SK-N-MC (cell line): ENCODE data around the gene SLC26A11.

Experiments used
- DNase-seq: peaks from one replicate; pipeline ENCODE4 v3.0.0-alpha.2; 2011; ENCODE audit warnings: low read depth, low spot score
- H3K27ac ChIP-seq: fragments of 200-600 bp; sonication (generic); 2 replicates; pipeline ENCODE4 v1.5.1; 2016; ENCODE audit warnings: mixed run types
- H3K36me3 ChIP-seq: fragments of 200-600 bp; sonication (generic); 2 replicates; pipeline ENCODE4 v1.6.1; 2017; ENCODE audit warnings: antibody characterized with exemption, low read length, mixed read lengths; ENCODE audit not compliant: insufficient read depth
- H3K4me3 ChIP-seq: fragments of 200-600 bp; sonication (generic); 2 replicates; pipeline ENCODE4 v1.5.1; 2016
- H3K9ac ChIP-seq: fragments of 200-600 bp; sonication (generic); 2 replicates; pipeline ENCODE4 v1.8.0; 2017; ENCODE audit warnings: mixed run types, mixed read lengths; ENCODE audit not compliant: insufficient read length
- H3K9me3 ChIP-seq: fragments of 200-600 bp; sonication (generic); 2 replicates; pipeline ENCODE4 v1.6.1; 2017; ENCODE audit warnings: low read depth, mild to moderate bottlenecking, antibody characterized with exemption, low read length, moderate library complexity, mixed read lengths
- EZH2 ChIP-seq: fragments of 200-600 bp; sonication (generic); IDR thresholded peaks from one replicate; pipeline ENCODE4 v1.6.1; 2017; ENCODE audit warnings: antibody characterized with exemption
- FOXP2 ChIP-seq: optimal IDR thresholded peaks from 2 replicates; pipeline ENCODE3; 2011; ENCODE audit warnings: mild to moderate bottlenecking, moderate library complexity; ENCODE audit not compliant: insufficient read depth; ENCODE audit errors: extremely low read length, control extremely low read depth
- POLR2AphosphoS5 ChIP-seq: IDR thresholded peaks from 2 replicates; pipeline ENCODE4 v1.6.1; 2012; ENCODE audit warnings: mild to moderate bottlenecking, low read depth, low read length, borderline replicate concordance

SLC26A11 gene

GRCh38 chr17:80244871-80245509 lies 24.8 kb downstream of the SLC26A11 start:
- Histone ChIP-seq H3K36me3 (no peaks in the 10 kb centered on the region), H3K4me3 (no peak overlapping the region), H3K9me3 (no peaks in the 10 kb centered on the region), H3K9ac (no peak overlapping the region), H3K27ac (no peak overlapping the region)
- TF ChIP-seq FOXP2 = no peak
- no peak for TF ChIP-seq POLR2AphosphoS5
- no peak for TF ChIP-seq EZH2
- DNase-seq = no peak

- Histone ChIP-seq H3K27ac (no peak overlapping the region), H3K9me3 (no peaks in the 10 kb centered on the region), H3K9ac (no peak overlapping the region), H3K4me3 (no peak overlapping the region), H3K36me3 (no peaks in the 10 kb centered on the region)
- no peak for DNase-seq
- TF ChIP-seq FOXP2 (no peak), EZH2 (no peak), POLR2AphosphoS5 (no peak)
These were observed 25.5 kb downstream of the SLC26A11 start for GRCh38 chr17:80245566-80246265.

DNA sequence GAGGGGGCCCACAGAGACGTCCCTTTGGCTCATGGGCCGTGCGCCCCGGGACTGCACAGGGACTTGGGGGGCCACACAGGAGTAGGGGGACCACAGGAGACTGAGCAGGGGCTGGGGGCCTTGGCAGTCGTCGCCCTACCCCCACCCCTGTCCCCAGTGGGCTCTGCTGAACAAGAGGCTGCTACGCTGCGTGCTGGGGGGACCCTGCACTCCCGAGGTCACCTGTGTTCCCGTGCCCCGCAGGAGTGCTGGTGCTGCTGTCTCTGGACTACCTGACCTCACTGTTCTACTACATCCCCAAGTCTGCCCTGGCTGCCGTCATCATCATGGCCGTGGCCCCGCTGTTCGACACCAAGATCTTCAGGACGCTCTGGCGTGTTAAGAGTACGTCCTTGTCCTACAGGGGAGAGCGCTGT lies 26.0 kb downstream of the SLC26A11 start:
- no peak for TF ChIP-seq POLR2AphosphoS5
- Histone ChIP-seq H3K9ac (no peak overlapping the region), H3K9me3 (no peaks in the 10 kb centered on the region), H3K36me3 (no peaks in the 10 kb centered on the region), H3K4me3 (no peak overlapping the region), H3K27ac (no peak overlapping the region)
- DNase-seq = no peak

DNA sequence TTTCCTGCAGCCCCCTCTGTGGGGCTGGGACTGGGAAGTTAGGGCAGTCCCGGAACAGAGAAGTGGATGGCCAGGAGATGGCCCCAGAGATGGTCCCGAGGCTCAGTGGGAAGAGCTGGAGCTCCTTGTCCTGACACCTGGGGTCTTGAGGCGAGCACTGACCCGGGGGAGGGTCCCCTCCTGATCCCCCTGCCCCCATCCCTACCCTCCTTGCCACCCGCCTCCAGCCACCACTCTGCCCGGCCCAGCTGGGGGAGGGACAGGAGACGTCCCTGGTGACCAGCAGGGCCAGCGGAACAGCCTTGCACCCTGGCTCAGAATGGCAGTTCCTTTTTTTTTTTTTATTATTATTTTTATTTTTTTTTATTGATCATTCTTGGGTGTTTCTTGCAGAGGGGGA lies 26.5 kb downstream of the SLC26A11 start:
- TF ChIP-seq EZH2 = no peak
- no peak for TF ChIP-seq POLR2AphosphoS5
- TF ChIP-seq FOXP2 = no peak
- Histone ChIP-seq H3K27ac (no peak overlapping the region), H3K9ac (no peak overlapping the region), H3K9me3 (no peaks in the 10 kb centered on the region), H3K4me3 (no peak overlapping the region), H3K36me3 (no peaks in the 10 kb centered on the region)
- no peak for DNase-seq

GRCh38 chr17:80247561-80247960 lies 27.3 kb downstream of the SLC26A11 start:
- Histone ChIP-seq H3K27ac (no peak overlapping the region), H3K9ac (no peak overlapping the region), H3K4me3 (no peak overlapping the region), H3K9me3 (no peaks in the 10 kb centered on the region), H3K36me3 (no peaks in the 10 kb centered on the region)
- TF ChIP-seq FOXP2 = no peak
- no peak for TF ChIP-seq EZH2
- TF ChIP-seq POLR2AphosphoS5 = no peak
- DNase-seq = no peak

- Histone ChIP-seq H3K4me3 (no peak overlapping the region), H3K9ac (no peak overlapping the region), H3K27ac (no peak overlapping the region), H3K36me3 (no peaks in the 10 kb centered on the region), H3K9me3 (no peaks in the 10 kb centered on the region)
- no peak for DNase-seq
- no peak for TF ChIP-seq FOXP2
- TF ChIP-seq EZH2 = no peak
- TF ChIP-seq POLR2AphosphoS5 = no peak
These were observed 28.0 kb downstream of the SLC26A11 start for GRCh38 chr17:80248001-80248893.

- no peaks in the 10 kb centered on the region for H3K9me3 ChIP-seq
- H3K36me3 ChIP-seq = no peaks in the 10 kb centered on the region
- no peak overlapping the region for H3K9ac ChIP-seq
- no peak for DNase-seq
- H3K27ac ChIP-seq = no peak overlapping the region
- no peak for TF ChIP-seq EZH2
- no peak for TF ChIP-seq FOXP2
- no peak for TF ChIP-seq POLR2AphosphoS5
- no peak overlapping the region for H3K4me3 ChIP-seq
These were observed 28.9 kb downstream of the SLC26A11 start for GRCh38 chr17:80248894-80249710.

DNA sequence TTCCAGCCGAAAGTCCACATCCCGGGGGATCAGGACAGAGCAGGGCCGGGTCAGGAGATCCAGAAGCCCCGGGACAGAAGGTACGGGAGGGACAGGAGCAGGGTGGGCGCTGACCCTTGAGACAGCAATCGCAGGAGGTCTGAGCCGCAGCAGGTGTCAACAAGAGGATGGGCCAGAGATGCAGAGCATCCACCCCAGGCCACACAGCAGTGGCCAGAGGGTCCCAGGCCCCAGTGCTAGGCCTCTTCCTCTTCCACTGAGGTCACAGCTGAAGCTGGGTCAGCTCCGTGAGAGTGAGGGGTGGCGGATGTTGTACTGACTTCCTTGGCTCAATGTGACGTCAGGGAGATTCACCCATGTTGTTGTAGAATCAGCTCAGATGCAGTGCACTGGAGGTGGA lies 31.7 kb downstream of the SLC26A11 start:
- no peak overlapping the region for H3K27ac ChIP-seq
- H3K4me3 ChIP-seq = no peak overlapping the region
- no peaks in the 10 kb centered on the region for H3K9me3 ChIP-seq
- no peak for DNase-seq
- no peaks in the 10 kb centered on the region for H3K36me3 ChIP-seq
- TF ChIP-seq FOXP2 (no peak), EZH2 (no peak), POLR2AphosphoS5 (no peak)
- H3K9ac ChIP-seq = no peak overlapping the region
